GM19463 (cell line): ENCODE data around the gene ZNF266.

ENCODE experiments used
- ATAC-seq: cut with Tn5 transposase; IDR thresholded peaks from one replicate; pipeline ENCODE4 v1.9.1; 2021; ENCODE audit warnings: mild to moderate bottlenecking, moderate library complexity; ENCODE audit not compliant: unreplicated experiment

Gene ZNF266

GRCh38 chr19:9435279-9436268 is at the start of gene ZNF266:
Gene ZNF266, minus strand, starts transcription at chr19:9435573. Its CDS starts 15,484 bp downstream, at chr19:9420089.
- ATAC-seq, result peak; percentile 97

GRCh38 chr19:9485140-9485539 is 49.8 kb upstream of the ZNF266 start:
- no peak for ATAC-seq

- no peak for ATAC-seq
Observed at GRCh38 chr19:9474975-9475374, 39.6 kb upstream of the ZNF266 start.

- no peak for ATAC-seq
Observed at GRCh38 chr19:9467161-9467560, 31.8 kb upstream of the ZNF266 start.

GRCh38 chr19:9461938-9462337 is 26.6 kb upstream of the ZNF266 start:
- ATAC-seq, result no peak

GRCh38 chr19:9456018-9456689 is 20.8 kb upstream of the ZNF266 start:
- no peak for ATAC-seq

- no peak for ATAC-seq
Observed at GRCh38 chr19:9453953-9454352, 18.6 kb upstream of the ZNF266 start.

GRCh38 chr19:9445037-9445436 is 9.7 kb upstream of the ZNF266 start:
- ATAC-seq, result no peak

GRCh38 chr19:9436358-9436757 is 985 bp upstream of the ZNF266 start:
- no peak for ATAC-seq

- ATAC-seq, result no peak
Observed at GRCh38 chr19:9431475-9431874, 3.9 kb downstream of the ZNF266 start.

- no peak for ATAC-seq
Observed at GRCh38 chr19:9430444-9430843, 4.9 kb downstream of the ZNF266 start.

- no peak for ATAC-seq
Observed at GRCh38 chr19:9427941-9428340, 7.4 kb downstream of the ZNF266 start.

- ATAC-seq, result no peak
Observed at GRCh38 chr19:9413240-9413954, 22.0 kb downstream of the ZNF266 start.

GRCh38 chr19:9407827-9408226 is 27.5 kb downstream of the ZNF266 start:
- ATAC-seq, result no peak

- ATAC-seq, result no peak
Observed at GRCh38 chr19:9406798-9407352, 28.5 kb downstream of the ZNF266 start.

GRCh38 chr19:9381361-9381785 is 54.0 kb downstream of the ZNF266 start:
- ATAC-seq, result no peak

GRCh38 chr19:9370738-9371619 is 64.4 kb downstream of the ZNF266 start:
- ATAC-seq, result no peak

GRCh38 chr19:9362905-9363304 is 72.5 kb downstream of the ZNF266 start, which contains the start of gene ZNF177:
Gene ZNF177, plus strand, starts transcription at chr19:9363013. Its CDS starts 15,299 bp downstream, at chr19:9378312.
- no peak for ATAC-seq
